Activated CD8-positive, alpha-beta memory T cell treated with anti-CD3 and anti-CD28 coated beads, Interleukin-2, amount 50 U/mL, for 48 hours (primary cell): ENCODE measurements around the gene CLIC3.

Experiments
- DNase-seq: peaks from one replicate; pipeline ENCODE4 v3.0.0-alpha.2; 2020

The CLIC3 gene

DNA sequence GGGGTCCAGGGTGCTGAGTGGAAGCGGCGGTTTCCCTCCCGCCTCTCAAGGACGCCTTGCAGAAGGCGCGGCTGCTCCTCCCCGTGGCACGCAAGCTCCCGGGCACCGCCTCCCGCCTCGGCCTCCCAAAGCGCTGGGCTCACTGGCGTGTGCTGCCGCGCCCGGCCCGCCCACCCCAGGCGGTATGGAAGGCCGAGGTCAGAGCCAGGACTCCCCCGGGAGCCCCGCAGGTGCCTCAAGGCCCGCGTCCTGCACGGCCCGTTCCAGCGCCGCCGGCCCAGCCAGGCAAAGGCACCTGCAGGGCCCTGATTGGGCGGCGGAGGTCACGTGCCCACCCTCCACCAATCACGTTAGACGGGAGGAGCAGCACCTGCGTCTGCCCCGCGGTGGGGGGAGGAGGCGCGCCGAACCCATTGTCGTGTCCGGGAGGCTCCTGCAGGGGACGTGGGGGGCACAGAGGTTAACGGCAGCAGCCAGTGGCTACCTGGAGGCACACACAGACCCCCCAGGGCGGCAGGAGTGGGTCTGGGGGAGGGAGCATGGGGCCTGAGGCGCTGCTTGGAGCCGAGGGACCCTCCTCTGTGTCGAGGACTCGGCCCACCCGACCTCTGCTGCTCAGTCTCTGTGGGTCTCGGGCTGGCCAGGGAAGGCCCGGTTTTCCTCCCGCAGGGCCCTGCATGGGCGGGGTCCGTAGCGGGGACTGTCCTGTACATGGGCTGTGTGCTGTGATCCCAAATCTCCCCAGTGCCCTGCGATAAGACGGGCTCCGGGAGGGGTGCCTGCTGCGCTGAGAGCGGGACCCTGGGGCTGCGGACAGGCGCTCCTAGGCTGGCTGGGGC, 46.3 kb downstream of the CLIC3 start:
- DNase-seq: peak; percentile 96

DNA sequence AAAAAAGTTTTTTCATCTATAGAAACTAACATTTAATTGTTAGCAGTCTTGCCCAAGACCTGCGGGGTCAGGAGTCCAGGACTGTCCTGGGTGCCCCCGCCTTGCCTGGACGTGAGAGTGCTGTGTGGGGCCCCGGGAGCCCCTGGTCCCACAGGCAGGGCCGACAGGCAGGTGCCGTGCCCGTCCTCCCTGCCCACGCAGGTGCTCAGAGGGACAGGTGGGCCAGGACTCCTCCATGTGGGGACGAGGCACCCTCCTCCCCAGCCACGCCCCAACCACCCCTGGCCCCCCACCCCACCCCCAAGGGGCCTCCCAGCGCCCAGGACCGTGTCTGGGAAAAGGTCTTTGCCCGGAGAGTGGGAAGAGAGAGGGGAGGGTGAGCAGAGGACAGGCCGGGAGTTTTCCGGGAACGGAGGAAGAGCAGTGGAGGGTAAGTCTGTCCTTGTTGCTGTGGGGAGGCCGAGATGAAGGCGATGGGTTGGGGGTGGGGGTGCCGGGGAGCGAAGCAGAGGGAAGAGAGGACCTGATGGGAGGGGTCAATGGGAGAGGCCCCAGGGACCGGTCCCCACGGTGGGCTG, 47.0 kb downstream of the CLIC3 start:
- DNase-seq: no peak

DNA sequence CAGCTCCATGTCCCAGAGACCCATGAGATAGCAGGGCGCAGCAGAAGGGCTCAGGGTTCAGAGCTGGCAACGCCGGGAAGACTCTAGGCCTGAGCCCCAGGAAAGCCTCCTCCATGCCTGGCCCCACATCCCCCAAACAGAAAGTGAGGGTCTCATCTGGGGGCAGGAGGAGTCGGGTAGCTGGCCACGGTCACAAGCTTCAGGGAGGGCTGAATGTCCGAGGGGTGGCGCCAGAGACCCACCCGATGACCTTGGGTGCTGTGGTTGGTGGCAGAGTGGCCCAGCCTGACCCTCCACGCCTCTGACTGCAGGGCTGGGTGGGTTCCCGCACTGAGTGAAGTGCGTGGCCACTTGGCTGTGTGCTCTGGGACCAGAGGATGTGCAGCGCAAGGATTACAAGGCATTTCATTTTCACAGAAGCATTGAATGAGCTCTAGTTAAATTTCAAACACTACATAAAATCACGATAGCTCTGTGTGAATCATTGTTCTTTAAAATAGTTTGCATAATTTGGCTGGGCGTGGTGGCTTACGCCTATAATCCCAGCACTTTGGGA, 48.3 kb downstream of the CLIC3 start:
- DNase-seq: no peak

DNA sequence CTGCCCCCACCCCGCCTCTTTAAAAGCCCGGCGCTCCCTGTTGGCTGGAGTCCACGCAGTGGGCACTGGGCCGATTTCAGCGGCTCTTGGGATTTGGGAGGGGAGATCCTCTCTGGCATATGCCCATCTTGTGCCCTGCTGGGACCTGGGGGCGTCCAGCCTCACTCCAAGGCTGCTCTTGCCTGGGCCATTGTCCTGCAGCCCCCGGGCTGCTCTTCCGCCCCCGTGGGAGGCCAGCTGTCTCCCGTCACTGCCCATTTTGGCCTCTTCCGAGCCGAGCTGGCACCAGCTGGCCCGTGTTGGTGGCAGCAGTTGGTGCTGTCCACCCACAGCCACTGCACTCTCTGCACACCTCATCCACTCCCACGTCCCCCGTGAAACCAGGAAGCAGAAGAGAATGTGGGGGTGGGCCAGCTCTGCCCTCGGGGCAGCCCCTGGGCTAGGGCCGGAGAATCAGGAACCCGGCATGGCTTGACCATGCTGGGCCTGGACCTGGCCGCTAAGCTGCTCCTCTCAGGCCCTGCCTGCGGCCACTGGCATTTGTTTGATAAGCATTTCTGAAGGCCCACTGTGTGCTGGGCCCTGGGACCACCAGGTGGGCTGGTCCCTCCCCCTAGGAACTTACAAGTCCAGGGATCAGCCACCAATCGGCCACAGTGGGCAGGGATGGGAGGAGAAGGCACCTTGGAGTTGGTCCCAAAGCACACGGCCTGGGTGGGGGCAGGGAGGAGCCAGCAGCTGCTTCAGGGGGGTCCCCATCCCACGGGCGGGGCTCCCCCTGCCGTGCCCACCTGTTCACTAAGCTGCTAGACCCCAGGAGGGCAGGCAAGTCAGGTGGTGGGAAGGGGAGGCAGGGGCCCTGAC, 49.1 kb downstream of the CLIC3 start:
- DNase-seq: no peak

DNA sequence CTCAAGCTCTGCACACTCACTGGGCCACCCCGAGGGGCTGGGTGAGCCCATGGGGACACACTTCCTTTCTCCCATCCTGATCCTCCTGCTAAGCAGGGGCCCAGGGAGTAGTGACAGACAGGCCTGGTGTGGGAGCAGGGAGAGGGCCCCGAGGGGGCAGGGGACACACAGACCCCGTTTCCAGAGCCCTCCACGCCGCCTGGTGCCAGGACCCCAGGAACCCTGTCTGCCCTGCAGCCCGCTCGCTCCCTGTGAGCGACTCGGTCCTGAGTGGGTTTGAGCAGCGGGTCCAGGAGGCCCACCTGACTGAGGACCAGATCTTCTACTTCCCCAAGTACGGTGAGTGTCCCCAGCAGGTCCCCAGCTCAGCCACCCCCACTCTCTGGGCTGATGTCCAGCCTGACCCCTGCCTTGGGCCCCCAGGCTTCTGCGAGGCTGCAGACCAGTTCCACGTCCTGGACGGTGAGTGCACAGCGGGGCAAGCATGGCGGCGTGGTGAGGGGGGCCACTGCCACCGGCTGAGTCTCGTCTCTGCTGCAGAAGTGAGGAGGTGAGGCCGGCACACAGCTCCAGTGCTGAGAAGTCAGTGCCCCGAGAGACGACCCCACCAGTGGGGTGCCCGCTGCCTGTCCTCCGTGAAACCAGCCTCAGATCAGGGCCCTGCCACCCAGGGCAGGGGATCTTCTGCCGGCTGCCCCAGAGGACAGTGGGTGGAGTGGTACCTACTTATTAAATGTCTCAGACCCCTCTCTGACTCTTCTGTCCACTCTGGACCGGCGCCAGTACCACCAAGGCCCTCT, 49.9 kb downstream of the CLIC3 start:
- no peak for DNase-seq

DNA sequence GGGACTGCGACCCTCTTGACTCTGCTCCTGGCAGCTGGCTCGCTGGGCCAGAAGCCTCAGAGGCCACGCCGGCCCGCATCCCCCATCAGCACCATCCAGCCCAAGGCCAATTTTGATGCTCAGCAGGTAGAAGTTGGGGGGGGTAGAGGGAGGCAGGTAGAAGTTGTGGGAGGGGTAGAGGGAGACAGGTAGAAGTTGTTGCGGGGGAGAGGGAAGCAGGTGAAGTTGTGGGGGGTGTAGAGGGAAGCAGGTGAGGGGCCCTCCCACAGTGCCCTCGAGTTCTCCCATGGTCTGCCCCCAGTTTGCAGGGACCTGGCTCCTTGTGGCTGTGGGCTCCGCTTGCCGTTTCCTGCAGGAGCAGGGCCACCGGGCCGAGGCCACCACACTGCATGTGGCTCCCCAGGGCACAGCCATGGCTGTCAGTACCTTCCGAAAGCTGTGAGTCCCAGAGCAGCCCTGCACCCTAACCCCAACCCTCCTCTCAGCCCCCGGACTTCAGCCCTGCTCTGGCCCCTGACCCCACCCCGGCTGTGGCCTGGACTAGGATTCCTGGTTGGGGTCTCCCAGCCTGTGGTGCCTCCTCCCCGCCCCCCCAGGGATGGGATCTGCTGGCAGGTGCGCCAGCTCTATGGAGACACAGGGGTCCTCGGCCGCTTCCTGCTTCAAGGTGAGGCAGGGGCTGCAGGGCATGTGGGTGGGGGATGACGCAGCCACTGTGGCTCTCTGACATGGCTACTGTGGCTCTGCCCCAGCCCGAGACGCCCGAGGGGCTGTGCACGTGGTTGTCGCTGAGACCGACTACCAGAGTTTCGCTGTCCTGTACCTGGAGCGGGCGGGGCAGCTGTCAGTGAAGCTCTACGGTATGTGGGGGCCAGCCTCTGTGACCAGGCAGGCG, 50.8 kb downstream of the CLIC3 start:
- DNase-seq: no peak
